CD1c-positive myeloid dendritic cell (primary cell): ENCODE results near the gene MMP15.
A peak's percentile ranks its signal among the peaks of the same experiment; 100 is the strongest.
"Not testable (repeated sequence)": the region's sequence is repeated elsewhere in the genome, so short reads cannot be mapped to it uniquely, and the experiment has no call there.

ENCODE experiments used
- DNase-seq: peaks from one replicate; pipeline ENCODE4 v3.0.0-alpha.2; 2016; ENCODE audit errors: extremely low spot score

The MMP15 gene

DNA sequence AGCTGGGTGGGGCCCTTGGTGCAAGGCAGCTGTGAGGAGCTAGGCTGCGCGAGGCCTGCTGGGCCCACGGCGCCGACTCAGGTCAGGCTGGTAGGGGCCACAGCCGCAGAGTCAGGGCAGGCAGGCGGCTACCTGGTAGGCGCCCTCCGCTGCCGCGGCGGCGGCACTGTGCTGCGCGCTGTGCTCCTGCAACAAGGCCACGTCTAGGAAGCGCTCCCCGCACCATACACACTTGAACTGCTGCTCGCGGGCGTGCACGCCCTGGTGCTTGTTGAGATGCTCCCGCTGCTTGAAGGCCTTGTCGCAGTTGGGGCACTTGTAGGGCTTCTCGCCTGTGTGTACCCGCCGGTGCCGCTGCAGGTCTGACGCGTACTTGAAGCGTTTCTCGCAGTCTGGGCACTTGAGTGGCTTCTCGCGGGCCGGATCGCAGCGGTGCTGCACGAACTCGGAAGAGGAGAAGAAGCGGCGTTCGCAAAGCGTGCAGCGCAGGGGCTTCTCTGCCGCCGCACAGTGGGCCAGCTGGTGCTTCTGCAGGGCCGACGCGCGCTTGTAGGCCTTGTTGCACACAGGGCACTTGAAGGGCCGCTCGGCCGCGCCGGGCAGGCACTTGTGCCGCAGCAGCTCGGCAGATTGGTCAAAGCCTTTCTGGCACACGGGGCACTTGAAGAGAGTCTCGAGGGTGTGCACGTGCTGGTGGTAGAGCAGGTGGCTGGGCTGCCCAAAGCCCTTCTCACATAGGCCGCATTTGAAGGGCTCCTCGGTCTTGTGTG lies 29.0 kb upstream of the MMP15 start:
- DNase-seq, result no peak

GRCh38 chr16:57997176-57997527 lies 28.4 kb upstream of the MMP15 start:
- no peak for DNase-seq

DNA sequence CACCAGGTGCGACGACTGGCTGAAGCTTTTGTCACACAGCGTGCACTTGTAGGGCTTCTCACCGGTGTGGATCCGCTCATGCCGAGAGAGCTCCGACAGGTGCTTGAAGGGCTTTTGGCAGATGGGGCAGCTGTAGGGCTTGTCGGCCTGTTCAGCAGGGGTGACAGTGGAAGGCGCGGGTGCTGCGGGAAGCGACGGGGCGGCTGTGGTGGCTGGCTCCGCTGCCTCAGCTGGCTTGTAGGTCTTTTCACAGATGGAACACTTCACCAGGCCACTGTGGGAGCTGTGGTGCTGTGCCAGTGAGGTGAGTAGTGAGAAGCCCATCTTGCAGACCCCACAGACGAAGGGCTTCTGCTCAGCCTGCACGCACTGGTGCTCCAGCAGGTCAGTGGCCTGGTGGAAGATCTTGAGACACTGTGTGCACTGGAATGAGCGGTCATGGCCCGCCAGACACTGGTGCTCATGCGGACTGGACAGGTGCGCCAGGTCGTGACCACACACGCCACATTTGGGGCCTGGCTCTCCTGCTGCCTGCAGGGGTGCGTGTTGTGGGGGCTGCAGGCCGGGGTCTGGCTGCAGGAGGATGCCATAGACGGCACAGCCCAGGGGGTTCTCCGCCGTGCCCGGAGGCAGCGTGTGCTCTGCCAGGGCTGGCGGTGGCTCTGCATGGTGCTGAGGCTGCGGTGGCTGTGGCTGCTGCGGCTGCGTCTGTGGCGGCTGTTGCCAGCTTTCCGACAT lies 27.9 kb upstream of the MMP15 start:
- no peak for DNase-seq

- peak; percentile 50 for DNase-seq
These were observed 27.1 kb upstream of the MMP15 start for GRCh38 chr16:57998486-57998885.

DNA sequence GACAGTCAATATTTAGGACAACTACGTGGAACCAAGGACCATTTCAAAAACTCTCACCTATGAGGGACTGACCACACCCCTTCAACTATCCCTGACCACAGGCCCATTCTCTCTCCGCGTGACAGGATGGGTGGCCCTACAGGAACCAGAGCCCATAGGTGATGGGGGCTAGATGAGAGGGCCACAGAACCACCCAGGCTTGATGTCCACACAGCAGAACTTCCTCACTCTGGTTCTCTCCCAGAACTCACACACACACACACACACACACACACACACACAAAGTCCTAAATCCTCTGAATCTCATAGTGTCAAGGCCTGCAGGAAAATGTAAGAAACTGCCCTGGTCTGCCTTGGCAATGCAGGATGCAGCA lies 26.6 kb upstream of the MMP15 start:
- peak; percentile 24 for DNase-seq

DNA sequence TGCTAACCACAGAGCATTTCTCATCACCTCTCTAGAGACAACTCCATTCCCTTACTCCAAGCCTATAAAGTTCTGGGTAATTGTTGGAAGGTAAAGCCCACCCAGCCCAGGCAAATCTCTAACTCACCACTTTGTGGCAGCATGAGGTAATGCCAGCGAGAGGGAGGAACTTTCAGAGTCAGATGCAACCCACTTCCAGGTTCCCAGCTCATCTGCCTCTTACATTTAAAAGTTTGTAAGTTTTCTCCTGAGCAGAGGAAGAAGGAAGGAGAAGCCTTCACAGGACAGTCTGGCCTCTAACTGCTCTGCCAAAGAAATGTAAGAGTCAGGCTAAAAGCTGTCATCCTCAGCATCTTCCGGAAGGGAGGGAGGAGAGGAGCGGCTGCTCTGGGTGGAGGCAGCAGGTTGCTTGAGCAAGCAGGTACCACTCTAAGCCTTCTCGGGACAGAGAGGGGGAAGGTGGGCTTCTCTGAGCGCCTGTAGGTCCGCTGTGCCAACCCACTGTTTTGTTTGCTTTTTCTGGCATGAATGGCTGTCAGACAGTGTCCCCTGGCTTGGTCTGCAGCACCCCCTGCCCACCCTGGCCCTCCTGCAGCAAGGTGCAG lies 26.1 kb upstream of the MMP15 start:
- peak; percentile 64 for DNase-seq

GRCh38 chr16:57999971-58000705 lies 25.4 kb upstream of the MMP15 start, which contains the start of gene ZNF319:
Gene ZNF319 (minus strand): TSS chr16:58000672. CDS start chr16:57998265, 2,407 bp downstream.
- no peak for DNase-seq

DNA sequence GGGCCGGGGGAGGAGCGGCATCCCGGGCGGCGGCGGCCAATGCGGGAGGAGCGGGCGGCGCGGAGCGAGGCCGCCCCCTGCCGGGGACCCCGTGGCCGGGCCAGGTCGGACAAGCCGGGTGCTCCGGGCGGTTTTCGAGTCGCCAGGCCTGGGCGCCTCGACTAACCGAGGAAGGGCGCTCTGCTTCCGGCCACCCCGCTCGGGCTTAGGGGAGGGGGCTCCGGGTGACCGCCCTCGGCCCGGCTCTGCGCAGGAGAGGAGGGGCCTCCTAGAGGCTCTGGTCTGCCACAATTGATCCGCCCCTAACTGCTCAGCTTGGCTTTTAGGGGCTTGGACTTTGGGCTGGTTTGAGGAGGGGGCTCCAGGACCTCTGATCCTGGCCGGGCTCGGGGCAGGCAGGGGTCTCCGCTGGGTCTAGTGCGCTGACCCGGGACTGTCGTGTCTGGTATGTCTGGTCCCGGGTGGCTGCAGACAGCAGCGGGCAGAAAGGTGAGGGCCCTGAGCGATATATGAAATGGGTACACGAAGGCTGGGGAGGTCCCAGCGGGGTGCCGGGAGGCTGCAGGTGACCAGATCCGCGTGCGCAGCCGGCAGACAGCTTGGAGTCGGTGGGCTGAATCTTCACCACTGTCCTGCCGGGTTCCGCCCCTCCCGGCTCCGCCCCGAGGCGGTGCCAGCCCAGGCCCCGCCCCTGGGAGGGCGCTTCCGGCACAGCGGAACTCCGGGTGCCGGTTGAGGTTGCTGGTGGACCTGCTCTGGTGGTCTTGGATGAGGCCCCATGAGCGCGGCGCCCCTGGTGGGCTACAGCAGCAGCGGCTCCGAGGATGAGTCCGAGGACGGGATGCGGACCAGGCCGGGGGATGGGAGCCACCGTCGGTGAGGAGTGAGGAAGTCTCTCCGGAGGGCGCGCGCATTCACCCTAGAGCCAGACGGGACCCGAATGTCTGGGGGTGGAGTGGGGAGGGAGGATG lies 24.6 kb upstream of the MMP15 start, which contains the start of gene USB1:
USB1 (plus strand) TSS at position 702 of the 971 bp plus-strand sequence; CDS start at position 779, 77 bp downstream.
- peak; percentile 92 for DNase-seq

DNA sequence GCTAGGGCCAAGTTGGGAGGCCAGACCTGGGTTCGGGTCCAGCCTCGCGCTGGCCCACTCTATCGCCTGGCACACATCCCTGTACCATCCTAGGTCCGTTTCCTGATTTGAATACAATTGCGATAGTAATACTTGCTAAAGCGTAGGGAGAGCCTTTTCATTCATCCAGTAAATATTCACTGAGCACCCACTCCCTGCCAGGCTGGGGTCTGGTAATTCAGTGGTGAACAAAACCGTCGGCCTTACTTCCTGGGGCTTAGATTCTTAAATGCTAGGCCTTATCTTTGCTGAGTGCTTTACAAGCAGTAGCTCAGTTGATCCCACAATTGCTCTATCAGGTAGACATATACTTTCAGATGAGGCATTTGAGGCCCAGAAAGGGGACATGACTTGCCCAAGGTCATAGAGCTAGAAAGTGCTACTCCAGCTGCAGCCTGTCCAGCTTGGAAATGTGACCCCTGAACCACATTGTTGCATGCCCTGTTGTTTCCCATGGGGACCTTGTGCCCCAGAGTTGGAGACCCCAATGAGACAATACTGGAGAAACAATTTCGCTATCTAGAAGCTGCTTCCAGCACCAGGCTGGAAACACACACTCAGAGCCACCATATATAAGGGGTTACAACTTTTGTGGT lies 23.7 kb upstream of the MMP15 start:
- DNase-seq, result no peak

DNA sequence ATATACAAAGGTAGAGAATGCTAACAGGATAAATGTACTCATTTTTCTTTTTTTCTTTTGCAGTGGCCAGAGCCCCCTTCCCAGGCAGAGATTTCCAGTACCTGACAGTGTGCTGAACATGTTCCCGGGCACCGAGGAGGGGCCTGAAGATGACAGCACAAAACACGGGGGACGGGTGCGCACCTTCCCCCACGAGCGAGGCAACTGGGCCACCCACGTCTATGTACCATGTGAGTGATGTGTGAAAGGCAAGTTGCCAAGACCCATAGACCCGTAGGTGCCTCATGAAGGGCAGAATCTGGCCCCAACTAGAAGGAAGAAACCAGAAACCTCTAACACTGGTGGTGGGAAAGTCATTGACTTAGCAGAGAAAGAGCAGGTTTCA lies 23.1 kb upstream of the MMP15 start:
- DNase-seq, result no peak

DNA sequence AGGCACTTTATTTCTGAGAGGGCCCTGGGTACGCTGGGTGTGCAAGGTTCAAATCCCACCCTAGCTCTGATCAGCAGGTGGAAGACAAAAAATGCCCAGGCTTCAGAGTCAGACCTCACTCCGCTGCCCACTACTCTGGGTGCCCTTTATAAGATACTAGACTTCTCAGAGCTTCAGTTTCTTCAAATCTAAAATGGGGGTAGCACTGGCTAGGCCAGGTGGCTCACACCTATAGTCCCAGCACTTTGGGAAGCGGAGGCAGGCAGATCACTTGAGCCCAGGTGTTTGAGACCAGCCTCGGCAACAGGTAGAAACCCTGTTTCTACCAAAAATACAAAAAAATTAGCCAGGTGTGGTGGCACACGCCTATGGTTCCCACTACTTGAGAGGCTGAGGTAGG lies 22.6 kb upstream of the MMP15 start:
- no peak for DNase-seq

GRCh38 chr16:58004736-58005135 lies 20.8 kb upstream of the MMP15 start:
- not testable (repeated sequence) for DNase-seq

- DNase-seq, result no peak
These were observed 15.6 kb upstream of the MMP15 start for GRCh38 chr16:58009856-58010416.

GRCh38 chr16:58010886-58011285 lies 14.7 kb upstream of the MMP15 start:
- no peak for DNase-seq

GRCh38 chr16:58011652-58012051 lies 13.9 kb upstream of the MMP15 start:
- no peak for DNase-seq

DNA sequence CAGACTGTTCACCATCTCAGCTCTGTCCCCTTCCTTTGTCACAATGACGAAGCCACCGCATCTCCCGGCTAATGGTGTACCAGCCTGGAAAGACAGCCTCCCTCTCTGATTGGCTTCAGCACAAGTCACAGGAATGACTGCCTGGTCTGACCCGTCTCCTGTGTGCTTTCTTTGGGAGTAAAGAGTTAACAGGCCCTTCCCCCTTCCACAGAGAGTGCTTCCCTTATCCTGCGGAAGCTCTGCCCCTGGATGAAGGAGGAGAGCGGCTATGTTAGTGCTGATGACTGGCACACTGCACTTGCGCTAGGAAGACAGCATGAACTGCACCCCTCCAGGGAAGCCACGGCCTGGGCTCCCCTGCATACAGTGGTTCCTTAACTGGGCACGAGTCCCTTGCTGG lies 13.1 kb upstream of the MMP15 start:
- DNase-seq, result no peak

DNA sequence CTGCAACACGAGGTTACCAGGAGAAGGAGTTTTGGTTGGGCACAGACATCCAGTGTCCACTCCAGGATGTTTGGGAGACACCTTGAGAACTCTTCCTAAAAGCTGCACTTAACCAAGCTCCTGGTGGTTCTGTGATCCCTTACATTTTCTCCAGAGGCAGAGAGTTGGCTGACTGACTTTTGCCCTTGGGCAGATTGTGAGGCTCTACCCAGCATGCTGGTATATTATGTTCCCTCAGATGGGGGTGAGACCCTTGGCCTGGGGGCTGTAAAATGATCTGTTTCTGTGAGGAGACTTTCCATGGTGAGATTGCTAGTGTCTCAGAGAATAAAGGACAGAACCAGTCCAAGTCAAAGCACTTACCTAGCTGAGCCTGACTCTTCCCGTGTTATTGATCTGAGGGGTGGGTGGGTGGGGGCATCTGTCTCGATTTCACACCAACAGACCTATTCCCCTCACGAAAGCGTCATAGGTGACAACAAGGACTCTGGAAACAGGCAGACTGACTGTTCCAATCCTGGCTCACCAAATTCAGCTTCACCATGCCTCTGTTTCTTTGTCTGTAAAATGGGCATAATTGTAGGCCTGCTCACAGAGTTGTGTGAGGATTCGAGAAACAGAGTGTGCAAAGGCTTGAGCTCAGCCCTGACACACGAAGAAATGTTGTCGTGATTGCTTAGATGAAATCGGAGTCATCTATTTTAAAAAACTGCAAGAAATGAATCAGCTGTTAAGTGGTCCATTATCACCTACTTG lies 12.2 kb upstream of the MMP15 start:
- no peak for DNase-seq

DNA sequence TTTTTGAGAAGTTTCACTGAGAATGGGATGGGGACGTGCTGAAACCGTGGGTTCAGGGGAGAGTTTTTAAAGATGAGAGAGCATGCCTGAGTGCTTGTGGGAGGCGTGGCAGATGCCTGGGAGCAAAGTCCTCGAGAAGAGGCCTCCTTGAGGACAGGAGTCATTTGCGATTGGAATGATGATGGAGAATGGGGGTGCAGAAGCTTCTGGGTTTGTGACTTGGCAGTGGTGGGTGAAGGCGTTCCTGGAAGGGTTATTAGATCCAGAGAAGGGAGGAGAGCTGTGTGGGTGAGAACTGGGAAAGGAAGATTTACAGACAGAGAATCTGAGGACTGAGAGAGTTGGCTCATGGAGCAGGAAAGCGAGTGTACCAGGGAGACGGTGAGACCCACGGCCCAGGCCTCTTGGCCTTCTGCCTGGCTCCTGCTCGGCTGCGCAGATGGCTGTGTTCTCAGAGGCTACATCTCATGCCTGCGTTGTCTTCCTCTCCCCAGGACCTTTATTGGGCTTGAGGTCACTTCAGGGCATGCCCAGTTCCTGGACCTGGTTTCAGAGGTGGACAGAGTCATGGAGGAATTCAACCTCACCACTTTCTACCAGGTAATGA lies 8.6 kb upstream of the MMP15 start:
- DNase-seq, result no peak

- no peak for DNase-seq
These were observed 6.8 kb upstream of the MMP15 start for GRCh38 chr16:58018803-58019202.
